ENCODE measurements around the gene CYP4V2.

The CYP4V2 gene

DNA sequence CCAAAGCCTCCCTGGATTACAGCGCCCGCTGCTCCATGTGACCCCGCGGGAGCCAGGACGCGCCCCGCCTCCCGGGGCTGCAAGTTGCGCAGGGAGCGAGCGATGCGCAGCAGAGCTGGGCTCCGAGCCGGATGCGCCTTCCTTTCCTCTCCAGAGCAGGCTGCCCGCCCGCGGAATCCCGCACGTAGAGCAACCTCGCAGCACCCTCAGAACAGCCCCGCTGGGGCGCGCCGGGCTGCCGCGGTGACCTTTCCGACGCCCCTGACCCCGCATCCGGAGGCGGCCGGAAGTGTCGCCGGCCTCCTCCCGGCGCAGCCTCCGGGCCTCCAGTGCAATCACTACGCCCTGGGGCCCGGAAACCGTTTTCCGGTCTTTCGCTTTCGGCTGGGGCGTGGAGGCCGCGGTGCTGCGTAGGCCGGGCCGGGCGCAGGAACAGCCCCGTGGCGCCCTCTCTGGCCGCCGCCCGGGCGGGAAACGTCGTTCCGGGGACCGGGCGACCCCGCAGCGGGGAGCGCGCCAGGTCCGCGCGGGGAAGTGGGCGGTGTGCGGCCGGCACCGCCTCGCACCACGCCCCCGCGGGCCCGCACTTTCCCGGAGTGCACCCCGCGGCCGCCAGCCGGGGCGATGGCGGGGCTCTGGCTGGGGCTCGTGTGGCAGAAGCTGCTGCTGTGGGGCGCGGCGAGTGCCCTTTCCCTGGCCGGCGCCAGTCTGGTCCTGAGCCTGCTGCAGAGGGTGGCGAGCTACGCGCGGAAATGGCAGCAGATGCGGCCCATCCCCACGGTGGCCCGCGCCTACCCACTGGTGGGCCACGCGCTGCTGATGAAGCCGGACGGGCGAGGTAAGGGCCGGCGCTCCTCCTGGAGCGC lies at the start of gene CYP4V2:
CYP4V2 (plus strand) TSS at position 368 of the 866 bp plus-strand sequence; CDS start at position 625, 257 bp downstream.
- peak; percentile 85 for DNase-seq

DNA sequence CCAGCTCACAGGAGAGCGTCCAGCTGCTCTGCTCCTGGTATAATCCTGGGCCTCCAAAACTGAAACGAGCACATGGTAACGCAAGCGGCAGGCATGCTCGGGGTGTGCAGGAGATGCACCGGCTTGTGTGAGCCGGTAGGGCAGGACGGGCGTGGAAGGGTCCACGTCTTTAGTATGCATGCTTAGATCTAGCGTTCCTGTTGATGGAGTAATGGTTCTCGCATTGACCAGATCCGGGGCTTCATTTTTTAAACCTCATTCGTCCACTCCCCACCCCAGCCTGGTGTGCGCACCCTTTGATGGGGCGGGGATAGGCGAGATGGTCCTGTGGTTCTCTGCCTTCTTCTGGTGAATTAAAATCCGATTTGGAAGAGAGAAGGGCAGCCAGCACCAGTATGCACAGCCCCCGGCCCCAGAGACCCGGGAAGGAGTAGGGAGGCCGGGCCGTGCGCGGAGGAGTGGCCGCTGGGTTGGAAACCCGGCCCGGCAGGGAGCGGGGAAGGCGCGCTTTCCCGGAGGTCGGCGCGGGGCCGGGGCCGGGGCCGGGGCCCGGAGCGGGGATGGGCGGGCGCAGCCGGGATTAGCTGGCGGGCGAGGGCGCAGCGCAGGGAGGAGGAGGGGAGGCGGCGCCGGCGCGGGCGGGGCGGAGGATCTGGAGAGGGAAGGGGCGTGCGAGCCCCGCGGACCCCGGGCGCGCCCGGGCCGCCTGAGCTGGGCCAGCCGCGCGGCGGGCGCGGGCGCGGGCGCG lies 47.0 kb upstream of the CYP4V2 start:
- DNase-seq, result no peak

DNA sequence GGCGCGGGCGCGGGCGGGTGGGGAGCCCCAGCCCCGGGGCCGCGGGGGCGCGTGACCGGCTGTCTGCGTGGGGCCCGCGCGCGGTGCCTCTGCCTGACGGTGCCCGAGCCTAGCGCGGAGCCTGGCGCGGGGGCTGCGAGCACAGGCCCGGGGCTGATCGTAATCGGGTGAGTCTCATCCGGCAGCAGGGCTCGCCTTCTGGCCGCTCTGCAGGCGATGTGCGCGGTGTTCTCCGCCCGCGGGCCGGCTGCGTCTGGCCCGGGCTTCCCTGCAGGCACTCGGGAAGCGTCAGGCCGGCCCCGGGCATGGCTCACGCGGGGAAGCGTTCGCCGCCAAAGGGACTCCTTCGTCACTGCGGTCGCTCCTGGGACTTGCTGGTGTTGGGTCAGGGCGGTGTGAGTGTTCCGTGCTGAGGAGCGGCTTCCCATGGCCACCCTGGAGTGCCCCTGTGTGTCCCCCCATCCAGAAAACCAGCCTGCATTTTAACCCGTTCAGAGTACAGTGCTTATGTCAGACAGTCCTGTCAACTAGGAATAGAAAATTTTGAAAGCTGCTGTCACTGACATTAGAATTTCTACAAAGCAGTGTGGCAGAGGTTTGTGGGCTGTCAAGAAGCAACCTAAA lies 46.3 kb upstream of the CYP4V2 start:
- no peak for DNase-seq

DNA sequence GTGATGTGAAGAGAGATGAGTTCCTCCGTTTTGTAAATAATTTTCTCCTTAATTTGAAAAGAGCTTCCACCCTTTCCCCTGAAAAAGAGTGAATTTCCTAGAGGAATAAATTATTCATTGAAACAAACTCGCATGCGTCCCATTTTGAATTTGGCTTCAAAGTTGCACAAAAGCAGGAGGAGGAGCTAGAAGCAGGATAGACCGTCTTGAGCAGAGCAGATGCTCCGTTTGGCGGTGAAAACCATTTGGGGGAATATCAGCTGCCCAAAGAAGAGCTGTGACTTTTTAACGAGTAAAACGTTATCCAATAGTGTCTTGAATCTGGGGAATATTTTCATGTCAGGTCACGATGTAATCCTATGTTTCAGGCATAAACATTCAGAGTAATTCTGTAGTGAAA lies 44.9 kb upstream of the CYP4V2 start:
- no peak for DNase-seq

DNA sequence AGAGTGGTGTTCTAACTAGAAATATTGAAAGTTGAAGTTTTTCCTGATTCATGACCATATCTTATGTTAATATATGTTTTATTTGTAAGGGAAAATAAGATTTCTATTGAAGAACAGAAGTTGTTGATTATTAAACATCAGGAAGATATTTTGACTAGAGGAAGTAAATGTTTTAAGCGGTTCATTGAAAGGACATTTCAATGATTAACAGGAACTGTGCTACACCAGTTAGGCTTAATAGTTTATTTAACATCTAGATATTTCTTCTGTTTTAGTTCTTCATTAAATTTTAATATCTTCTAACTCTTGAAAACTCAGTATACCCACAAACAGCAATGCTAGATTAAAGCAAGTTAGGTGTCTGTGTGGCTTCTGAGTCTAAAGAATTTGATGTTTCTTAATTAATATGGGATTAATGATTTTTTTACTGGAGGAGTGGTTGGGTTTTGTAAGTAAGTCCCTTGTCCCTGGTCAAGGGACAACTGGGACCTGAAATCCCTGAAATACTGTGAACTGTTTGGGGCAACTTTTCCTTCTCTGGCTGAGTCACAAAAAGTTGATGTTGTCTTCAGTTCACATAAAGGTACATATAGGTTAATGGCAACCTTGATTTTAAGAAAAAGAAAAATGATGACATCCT lies 42.9 kb upstream of the CYP4V2 start:
- no peak for DNase-seq

DNA sequence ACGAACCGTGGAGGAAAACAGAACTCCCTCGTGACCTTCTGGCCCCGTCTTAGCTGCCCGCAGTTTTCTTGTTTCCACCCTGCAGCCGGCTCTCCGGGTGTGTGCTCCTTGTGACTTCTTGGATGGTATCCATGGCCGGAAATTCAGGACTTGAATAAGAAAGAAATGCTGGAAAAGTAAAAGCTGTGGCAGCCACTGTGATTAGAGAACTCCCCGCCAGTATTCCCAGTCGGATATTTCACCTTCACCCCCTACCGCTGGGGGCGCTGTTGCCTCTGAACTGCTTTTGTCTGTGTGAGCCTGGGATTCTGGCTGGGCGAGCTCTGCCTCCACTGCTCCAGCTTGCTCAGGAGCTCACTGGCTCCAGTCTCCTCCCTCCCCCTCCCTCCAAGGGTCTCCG lies 41.5 kb upstream of the CYP4V2 start:
- DNase-seq, result peak; percentile 57

DNA sequence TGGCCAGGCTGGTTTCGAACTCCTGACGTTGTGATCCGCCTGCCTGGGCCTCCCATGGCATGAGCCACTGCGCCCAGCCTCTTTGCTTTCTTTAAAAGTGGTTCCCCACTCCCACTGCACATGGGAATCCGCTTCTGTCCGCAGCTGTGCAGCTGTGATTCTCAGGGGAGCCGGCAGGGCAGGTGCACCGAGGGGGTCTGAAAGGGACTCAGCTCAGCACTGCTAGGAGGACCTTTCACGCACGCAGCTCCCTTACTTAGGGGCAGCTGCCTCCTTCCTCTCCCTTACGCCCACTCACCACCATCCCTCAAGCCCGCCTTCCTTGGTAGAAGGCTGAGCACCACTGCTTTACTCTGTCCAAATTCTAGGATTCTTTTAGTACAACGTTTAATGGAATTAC lies 40.4 kb upstream of the CYP4V2 start:
- DNase-seq, result no peak

DNA sequence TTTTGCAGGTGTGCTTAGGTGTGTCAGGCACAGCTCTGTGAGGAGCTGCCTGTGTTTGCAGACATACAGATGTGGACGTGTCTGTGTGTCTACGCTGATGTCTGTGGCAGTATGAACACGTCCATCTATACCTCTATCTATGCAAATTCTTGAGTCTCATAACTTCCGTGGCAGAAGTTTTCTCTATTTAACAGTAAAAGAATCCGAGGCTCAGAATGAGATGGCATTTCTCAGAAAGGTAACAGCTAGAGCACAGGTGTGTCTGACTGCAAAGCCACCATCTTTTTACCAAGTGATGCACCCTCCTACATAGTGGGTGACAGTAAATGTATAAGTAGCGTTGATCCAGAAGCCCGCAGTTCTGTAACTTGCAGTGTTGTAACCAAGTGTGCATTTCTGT lies 39.9 kb upstream of the CYP4V2 start:
- no peak for DNase-seq

DNA sequence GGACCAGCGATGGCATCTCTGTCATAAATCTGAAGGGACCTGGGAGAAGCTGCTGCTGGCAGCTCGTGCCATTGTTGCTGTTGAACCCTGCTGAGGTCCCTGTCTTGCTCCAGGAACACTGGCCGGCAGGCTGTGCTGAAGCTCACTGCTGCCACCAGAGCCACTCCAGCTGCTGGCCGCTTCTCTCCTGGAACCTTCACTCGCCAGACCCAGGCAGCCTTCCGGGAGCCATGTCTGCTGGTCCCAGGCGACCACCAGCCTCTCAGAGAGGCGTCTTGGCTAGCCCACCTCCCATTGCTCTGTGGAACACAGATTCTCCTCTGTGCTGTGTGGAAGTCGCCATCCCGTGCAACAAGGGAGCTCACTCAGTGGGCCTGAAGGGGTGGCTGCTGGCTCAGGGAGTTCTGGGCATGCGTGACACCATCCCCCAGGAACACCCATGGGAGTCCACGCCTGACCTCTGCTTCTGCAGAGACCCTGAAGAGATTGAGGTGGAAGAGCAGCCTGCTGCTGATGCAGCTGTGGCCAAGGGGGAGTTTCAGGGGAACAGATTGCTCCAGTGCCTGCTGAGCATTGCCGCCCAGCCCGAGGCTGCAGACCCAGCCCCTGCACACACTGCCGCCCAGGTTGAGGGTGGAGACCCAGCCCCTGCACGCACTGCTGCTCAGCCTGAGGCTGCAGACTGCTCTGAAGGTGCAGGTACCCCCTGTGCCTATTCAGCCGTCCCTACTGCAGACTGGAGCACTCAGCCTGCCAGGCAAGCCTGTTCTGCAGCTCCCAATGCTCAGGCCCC lies 33.1 kb upstream of the CYP4V2 start:
- DNase-seq, result no peak

DNA sequence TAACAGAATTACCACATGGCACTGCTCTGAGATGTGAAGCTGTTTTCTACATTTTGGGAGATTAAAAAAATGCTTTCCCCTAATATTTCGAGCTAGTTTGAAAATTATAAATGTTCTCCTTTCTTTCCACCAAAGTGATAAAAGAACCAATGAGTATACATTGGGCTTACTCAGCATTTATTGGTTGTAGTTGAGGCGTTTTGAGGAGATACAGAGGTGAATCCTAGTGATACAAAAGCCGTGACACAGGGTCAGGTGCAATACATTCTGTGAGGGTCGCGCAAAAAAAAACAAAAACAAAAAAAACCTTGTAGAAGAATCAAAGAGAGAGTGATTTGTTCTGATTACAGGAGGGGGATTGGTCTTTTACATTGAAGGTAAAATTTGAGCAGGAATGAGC lies 32.4 kb upstream of the CYP4V2 start:
- DNase-seq, result no peak

DNA sequence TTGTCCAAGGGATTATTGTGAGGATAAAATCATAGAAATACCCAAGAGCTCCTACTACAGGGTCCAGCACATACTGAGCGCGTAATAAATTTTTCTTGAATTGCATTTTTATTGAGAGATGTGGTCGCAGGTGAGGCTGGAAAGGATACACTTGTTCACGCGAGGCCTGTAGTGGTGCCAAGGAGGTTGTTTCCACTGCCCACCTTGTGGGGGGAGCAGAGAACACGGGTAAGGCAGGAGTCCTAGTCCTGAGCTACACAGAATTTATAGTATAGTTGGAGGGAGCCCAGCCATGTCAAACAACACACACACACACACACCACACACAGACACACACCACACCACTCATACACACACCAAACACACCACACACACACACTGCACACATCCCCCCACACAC lies 31.8 kb upstream of the CYP4V2 start:
- no peak for DNase-seq

DNA sequence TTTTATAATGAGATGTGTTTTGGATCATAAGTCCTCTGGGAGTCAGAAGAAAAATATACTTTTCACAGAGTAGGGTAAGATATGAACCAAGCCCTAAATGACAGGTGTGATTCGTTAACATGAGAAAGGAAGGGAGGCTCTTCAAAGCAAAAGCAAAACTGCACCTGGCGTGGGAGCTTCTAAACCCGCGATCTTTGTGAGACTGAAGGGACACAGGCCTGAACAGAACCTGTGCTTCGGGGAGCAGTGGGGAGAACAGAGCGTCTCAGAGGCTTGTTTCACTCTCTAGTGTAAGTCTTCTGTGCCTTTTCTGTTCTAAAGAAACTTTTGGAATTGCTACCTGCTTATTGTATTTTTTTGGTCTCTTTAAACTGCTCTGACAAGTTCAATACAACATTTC lies 30.2 kb upstream of the CYP4V2 start:
- DNase-seq, result no peak

DNA sequence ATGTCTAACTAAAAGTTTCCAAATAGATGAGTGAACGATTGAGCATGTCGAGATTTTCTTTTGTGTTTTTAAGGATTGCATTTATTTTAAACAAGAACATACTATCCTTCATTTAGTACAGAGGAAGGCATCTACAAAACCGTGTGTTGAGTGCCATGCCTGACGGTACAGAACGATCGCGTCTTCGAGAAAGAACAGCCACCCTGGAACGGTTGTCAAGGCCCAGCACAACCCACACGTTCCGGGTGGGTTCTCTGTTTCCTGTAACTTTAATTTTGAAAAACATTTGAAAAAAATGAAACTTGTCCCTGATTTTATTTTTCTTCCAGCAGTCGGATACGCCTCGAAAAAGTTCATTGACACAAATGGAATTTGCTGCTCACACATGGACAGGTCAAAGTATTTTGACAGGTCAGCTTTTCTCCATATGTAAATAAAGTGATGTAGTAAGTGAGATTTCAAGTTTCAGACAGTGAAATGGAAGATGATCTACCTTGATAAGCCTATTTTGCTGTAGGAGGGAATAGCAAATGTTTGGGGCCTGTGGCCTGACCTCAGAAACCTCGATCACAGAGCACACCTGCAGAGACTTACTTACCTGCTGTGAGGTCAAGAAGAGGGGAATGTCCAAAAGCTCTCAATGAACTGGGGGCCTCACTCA lies 24.4 kb upstream of the CYP4V2 start:
- DNase-seq, result no peak

DNA sequence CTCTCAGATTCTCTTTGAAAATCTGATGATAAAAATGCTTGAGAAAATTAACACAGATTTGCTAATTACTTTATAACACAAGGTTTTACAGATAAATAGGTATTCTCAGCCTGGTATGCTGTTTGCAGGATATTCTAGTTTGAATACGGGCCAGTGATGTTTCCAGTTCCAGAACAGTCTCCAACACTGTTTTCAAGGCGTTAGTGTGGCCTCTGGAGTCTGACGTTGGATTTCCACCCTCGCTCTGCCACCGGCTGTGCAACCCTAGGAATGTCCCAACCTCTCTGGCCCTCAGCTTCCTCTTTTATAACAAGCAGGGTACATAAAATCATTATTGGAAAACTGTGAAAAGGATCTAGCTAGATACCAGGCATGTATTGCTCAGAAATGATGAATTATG lies 23.8 kb upstream of the CYP4V2 start:
- DNase-seq, result no peak

DNA sequence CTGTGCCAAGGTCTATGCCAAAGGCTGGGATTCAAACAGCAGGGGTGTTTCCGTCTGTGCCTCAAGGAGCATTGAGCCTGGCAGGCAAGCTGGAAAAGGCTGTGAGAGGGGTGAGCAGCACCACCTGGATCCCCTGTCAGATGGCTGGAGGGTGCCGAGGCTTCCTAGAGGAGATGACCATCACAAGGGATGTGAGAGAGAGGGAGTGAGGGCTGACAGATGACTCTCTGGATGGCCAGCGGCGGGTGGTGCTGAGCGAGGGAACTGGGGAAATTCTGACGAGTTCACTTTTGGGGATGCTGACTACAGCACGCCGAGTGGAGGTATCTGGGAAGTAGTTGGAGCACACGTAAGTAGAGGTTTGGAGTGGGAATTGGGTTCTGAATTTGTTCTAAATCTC lies 22.6 kb upstream of the CYP4V2 start:
- no peak for DNase-seq

DNA sequence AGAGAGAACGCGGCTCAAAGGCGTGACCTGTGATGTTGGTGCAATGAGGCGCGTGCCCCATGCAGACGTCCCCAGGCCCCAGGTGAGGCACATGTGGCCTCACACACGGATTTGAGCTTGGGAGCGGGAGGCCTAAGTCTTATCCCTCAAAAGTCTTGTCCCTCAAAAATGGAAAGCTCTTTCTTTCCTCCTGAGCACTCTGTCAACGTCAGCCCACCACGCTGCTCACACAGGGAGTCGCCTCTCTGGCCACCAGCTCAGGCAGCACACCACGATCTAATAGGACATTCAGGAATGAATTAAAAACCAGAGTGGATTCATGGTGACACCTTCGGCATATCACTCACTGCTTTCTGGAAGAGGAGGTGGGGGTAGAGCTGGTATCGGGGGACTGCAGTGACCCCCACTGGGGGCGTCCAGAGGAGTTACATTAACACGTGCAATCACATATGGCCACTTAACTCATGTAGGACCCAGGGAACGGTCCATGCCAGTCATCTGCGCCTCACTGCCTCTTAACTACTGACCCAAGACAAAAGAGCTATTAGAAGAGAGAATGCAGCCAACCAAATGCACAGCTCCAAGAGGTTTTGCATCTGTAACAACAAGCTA lies 21.9 kb upstream of the CYP4V2 start:
- DNase-seq, result no peak

DNA sequence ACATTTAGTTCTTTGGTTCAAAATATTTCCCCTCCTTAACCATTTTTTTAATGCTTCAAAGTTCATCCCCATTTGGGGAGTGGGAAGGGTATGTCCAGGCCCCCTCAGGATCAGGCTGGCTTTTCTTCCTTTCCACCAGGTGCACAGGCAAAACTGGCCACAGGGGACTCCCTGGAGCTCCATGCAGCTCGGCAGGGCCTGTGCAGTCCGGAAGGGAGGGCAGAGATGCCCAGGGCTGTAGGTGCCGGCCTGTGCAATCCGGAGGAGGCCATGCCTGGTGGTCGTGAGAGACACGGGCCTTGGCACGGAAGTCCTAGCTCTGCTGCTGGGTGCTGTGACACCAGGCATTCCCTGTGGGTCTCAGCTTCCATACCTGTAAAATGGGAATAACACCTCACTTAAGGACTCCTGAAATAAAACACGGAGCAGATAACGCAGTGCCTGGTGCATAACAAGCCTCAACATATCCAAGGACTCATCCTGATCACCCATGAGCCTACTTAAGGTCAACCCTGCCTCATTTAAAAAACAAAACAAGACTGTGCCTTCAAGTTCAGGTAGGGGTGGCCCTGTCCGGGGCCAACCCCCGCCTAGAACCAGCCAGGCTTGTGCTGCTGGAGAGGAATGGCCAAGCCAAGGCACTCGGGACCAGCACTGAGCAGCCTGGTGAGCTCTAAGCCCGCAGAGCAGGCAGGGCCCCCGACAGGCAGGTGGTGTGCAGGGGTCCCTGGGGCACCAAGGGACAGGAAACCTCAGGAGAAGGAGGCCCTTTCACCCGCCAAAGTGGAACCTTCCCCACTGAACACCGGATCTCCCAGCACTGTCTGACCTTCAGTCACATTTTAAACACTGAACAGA lies 21.2 kb upstream of the CYP4V2 start:
- DNase-seq, result no peak

DNA sequence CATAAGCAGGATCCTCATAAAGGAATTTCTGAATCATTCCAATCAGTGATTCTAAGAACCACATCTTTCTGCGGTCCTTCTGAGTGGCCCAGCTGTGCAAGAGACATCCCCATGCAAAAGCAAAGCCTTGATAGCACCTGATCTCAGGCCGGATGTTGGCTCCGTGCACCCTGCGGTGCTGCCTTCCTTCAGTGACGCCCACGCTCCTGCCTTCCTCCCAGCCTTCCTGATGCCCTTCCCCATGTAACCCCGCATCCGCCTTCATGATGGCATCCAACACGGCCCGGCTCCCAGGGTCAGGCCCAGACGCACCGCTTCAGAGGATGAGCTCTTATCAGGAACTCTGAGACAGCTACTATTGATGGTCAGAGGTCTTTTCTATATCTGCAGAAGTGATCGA lies 20.4 kb upstream of the CYP4V2 start:
- DNase-seq, result no peak

DNA sequence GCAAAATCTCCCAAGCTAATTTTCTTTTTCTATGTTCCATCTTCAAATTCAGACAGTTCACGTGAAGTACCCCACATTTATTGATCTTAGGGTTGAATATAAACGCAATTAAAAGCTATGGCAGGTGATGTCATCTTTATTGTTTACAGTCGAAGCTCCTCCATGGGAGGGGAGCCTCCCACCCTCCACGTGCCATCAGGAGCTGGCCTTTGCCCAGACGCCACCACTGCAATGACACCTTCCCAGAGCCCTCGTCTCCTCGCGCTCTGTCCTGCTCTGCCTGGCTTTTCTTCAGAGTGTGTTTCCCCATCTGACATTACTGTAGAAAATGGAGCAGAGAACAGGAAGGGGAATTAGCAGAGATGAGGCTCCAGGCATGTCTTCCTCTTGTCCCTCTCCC lies 18.8 kb upstream of the CYP4V2 start:
- no peak for DNase-seq

DNA sequence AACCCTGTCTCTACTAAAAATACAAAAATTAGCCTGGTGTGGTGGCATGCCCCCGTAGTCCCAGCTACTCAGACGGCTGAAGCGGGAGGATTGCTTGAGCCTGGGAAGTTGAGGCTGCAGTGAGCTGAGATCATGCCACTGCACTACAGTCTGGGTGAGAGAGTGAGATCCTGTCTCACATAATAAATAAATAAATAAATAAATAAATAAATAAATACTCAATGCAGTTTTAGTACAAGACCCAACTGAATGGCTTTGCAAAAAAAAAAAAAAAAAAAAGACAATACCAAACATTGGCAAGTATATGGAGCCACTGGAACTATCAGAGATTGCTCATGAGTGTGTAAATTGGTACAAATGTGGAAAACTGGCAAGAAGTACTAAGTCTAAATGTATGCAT lies 3.3 kb upstream of the CYP4V2 start:
- no peak for DNase-seq

DNA sequence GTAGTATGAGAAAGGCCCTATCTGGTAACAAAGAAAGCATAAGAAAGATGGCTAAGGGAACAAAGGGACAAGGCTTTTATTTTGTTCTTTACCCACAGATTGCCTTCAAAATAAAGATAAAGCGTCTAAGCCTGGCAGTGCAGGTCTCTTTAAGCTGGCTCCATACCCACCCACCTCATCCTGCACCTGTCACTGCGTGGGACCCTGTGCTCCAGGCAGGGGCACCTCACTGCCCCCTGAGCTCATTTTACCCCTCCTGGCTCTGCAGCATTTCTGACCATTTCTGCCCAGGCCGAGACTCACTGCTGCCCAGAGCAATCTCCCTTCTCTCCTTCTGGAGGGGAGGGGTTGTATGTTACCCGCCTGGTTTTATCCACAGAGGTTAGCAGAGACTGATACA lies 1.7 kb upstream of the CYP4V2 start:
- DNase-seq, result no peak

All from activated CD4-positive, CD25-positive, alpha-beta regulatory T cell treated with anti-CD3 and anti-CD28 coated beads, Interleukin-2, amount 50 U/mL, for 72 hours (primary cell).